IMR-90 (cell line): ENCODE results near the gene WNT3. TPM values are rescaled to one million over a fixed set of nuclear protein-coding genes. Genes with fewer than 3 reads are reported as not detected.

Source experiments
- ATAC-seq: fragments of 200-7000 bp; cut with Tn5 transposase; 2 replicates; pipeline ENCODE4 v1.9.1; 2020; ENCODE audit warnings: low read depth, mild to moderate bottlenecking, moderate library complexity
- BruUV-seq: library from RNA; stranded (reverse); fragments of 400-500 nt; replicated peaks from 2 replicates; lab custom pipeline; 2021; lab: Mats Ljungman, UMichigan
- CTCF ChIA-PET: fragments of 300-600 bp; formaldehyde crosslinking; extraction: SDS; loops from one replicate; lab custom pipeline; 2021; ENCODE audit warnings: antibody characterized with exemption; lab: Yijun Ruan, JAX
- POLR2A ChIA-PET: fragments of 300-600 bp; sonication (Branson Sonifier 250); formaldehyde crosslinking; loops from one replicate; lab custom pipeline; 2022; ENCODE audit warnings: antibody characterized with exemption; ENCODE audit not compliant: unreplicated experiment; lab: Charles Lee
- DNase-seq: peaks from one replicate; pipeline ENCODE4 v3.0.0; 2013
- H2AFZ ChIP-seq: replicated peaks from 2 replicates; pipeline ENCODE3; 2013; ENCODE audit warnings: low read length, mild to moderate bottlenecking; ENCODE audit not compliant: poor library complexity
- H2AK5ac ChIP-seq: 2 replicates; pipeline ENCODE4 v1.6.1; 2013; ENCODE audit warnings: low read depth, low read length, inconsistent platforms
- H2AK9ac ChIP-seq: replicated peaks from 2 replicates; pipeline ENCODE3; 2013; ENCODE audit warnings: mild to moderate bottlenecking, low read depth, low read length, moderate library complexity; ENCODE audit not compliant: poor library complexity
- H2BK120ac ChIP-seq: 2 replicates; pipeline ENCODE4 v1.6.1; 2013; ENCODE audit warnings: low read depth, low read length, inconsistent platforms
- H2BK15ac ChIP-seq: 3 replicates; pipeline ENCODE4 v1.6.1; 2013; ENCODE audit warnings: low read depth, low read length, inconsistent platforms
- H2BK20ac ChIP-seq: 2 replicates; pipeline ENCODE4 v1.6.1; 2013; ENCODE audit warnings: low read depth, mild to moderate bottlenecking, inconsistent platforms, low read length, moderate library complexity
- H2BK5ac ChIP-seq: 2 replicates; pipeline ENCODE4 v1.6.1; 2013; ENCODE audit warnings: mild to moderate bottlenecking, low read depth, low read length, inconsistent platforms; ENCODE audit not compliant: poor library complexity, severe bottlenecking
- H3K14ac ChIP-seq: replicated peaks from 2 replicates; pipeline ENCODE4 v1.6.1; 2013; ENCODE audit warnings: low read depth, low read length, inconsistent platforms
- H3K18ac ChIP-seq: 2 replicates; pipeline ENCODE4 v1.6.1; 2013; ENCODE audit warnings: low read depth, low read length, control low read depth
- H3K23ac ChIP-seq: 2 replicates; pipeline ENCODE4 v1.6.1; 2013; ENCODE audit warnings: low read depth, low read length, inconsistent platforms
- H3K27ac ChIP-seq: 2 replicates; pipeline ENCODE4 v1.5.1; 2013; ENCODE audit warnings: mild to moderate bottlenecking, control low read depth, low read length; ENCODE audit not compliant: insufficient read depth
- H3K27me3 ChIP-seq: 2 replicates; pipeline ENCODE4 v1.6.1; 2013; ENCODE audit warnings: low read length; ENCODE audit not compliant: control insufficient read depth, insufficient read depth
- H3K36me3 ChIP-seq: 2 replicates; pipeline ENCODE4 v1.6.1; 2013; ENCODE audit warnings: low read length, mixed read lengths; ENCODE audit not compliant: control insufficient read depth, insufficient read depth
- H3K4ac ChIP-seq: 2 replicates; pipeline ENCODE4 v1.6.1; 2013; ENCODE audit warnings: low read depth, low read length, inconsistent platforms
- H3K4me1 ChIP-seq: 2 replicates; pipeline ENCODE4 v1.6.1; 2013; ENCODE audit warnings: low read length, mixed read lengths; ENCODE audit not compliant: control insufficient read depth, insufficient read depth
- H3K4me2 ChIP-seq: 2 replicates; pipeline ENCODE4 v1.6.1; 2013; ENCODE audit warnings: low read depth, mild to moderate bottlenecking, control low read depth, low read length, moderate library complexity
- H3K4me3 ChIP-seq: 2 replicates; pipeline ENCODE4 v1.5.1; 2013; ENCODE audit warnings: low read depth, mild to moderate bottlenecking, control low read depth, low read length, moderate library complexity; ENCODE audit not compliant: insufficient read depth
- H3K56ac ChIP-seq: 2 replicates; pipeline ENCODE4 v1.6.1; 2013; ENCODE audit warnings: low read length, inconsistent platforms; ENCODE audit not compliant: insufficient read depth; ENCODE audit errors: extremely low read depth
- H3K79me1 ChIP-seq, 2 experiments: 2 replicates each; pipeline ENCODE4 v1.6.1; 2013; ENCODE audit warnings: low read length in 2 of 2, inconsistent platforms in 1 of 2, low read depth in 1 of 2
- H3K9ac ChIP-seq: 2 replicates; pipeline ENCODE4 v1.6.1; 2013; ENCODE audit warnings: low read depth, low read length, control low read depth
- H3K9me1 ChIP-seq: 2 replicates; pipeline ENCODE4 v1.6.1; 2013; ENCODE audit warnings: low read length, inconsistent platforms; ENCODE audit not compliant: insufficient read depth
- H3K9me3 ChIP-seq: 2 replicates; pipeline ENCODE4 v1.6.1; 2013; ENCODE audit warnings: low read length; ENCODE audit not compliant: control insufficient read depth, insufficient read depth
- H4K20me1 ChIP-seq: 2 replicates; pipeline ENCODE4 v1.6.1; 2013; ENCODE audit warnings: low read length, inconsistent platforms; ENCODE audit not compliant: insufficient read depth
- H4K5ac ChIP-seq: 2 replicates; pipeline ENCODE4 v1.6.1; 2013; ENCODE audit warnings: mild to moderate bottlenecking, low read depth, low read length, control low read depth
- H4K8ac ChIP-seq, 2 experiments: 2 replicates each; pipeline ENCODE4 v1.6.1; 2013; ENCODE audit warnings: low read depth in 2 of 2, low read length in 2 of 2, control low read depth in 1 of 2, inconsistent platforms in 1 of 2
- H4K91ac ChIP-seq: 2 replicates; pipeline ENCODE4 v1.6.1; 2013; ENCODE audit warnings: low read depth, low read length, inconsistent platforms; ENCODE audit not compliant: insufficient read depth
- BHLHE40 ChIP-seq: fragments of 150-350 bp; IDR thresholded peaks from 2 replicates; pipeline ENCODE4 v1.6.1; 2016; ENCODE audit warnings: mild to moderate bottlenecking, low read depth, low read length
- CEBPB ChIP-seq: IDR thresholded peaks from 2 replicates; pipeline ENCODE4 v1.6.1; 2012; ENCODE audit warnings: low read depth, low read length, improper control_type of control experiment
- ELK1 ChIP-seq: fragments of 150-350 bp; IDR thresholded peaks from 2 replicates; pipeline ENCODE4 v1.6.1; 2016; ENCODE audit warnings: low read depth, mild to moderate bottlenecking, low read length, moderate library complexity, borderline replicate concordance
- MAFK ChIP-seq: IDR thresholded peaks from 2 replicates; pipeline ENCODE4 v1.6.1; 2012; ENCODE audit warnings: low read depth, low read length, improper control_type of control experiment
- MAZ ChIP-seq: IDR thresholded peaks from 2 replicates; pipeline ENCODE4 v1.6.1; 2012; ENCODE audit warnings: low read depth, mild to moderate bottlenecking, low read length, improper control_type of control experiment, moderate library complexity, borderline replicate concordance
- MXI1 ChIP-seq: IDR thresholded peaks from 2 replicates; pipeline ENCODE4 v1.6.1; 2012; ENCODE audit warnings: low read depth, mild to moderate bottlenecking, low read length, moderate library complexity, borderline replicate concordance
- POLR2A ChIP-seq: IDR thresholded peaks from 2 replicates; pipeline ENCODE4 v1.6.1; 2012; ENCODE audit warnings: mild to moderate bottlenecking, low read depth, low read length
- RAD21 ChIP-seq: IDR thresholded peaks from 2 replicates; pipeline ENCODE4 v1.6.1; 2012; ENCODE audit warnings: low read length, improper control_type of control experiment
- RCOR1 ChIP-seq: IDR thresholded peaks from 2 replicates; pipeline ENCODE4 v1.6.1; 2012; ENCODE audit warnings: mild to moderate bottlenecking, low read length, improper control_type of control experiment; ENCODE audit not compliant: insufficient replicate concordance
- SMC3 ChIP-seq: fragments of 150-350 bp; IDR thresholded peaks from 2 replicates; pipeline ENCODE4 v1.6.1; 2016; ENCODE audit warnings: low read depth, mild to moderate bottlenecking, antibody characterized with exemption, low read length, moderate library complexity
- WGBS, 2 experiments: methylation state at CpG; one replicate each; pipeline versions ENCODE4 v1.1.5 to v1.1.7; 2013; ENCODE audit warnings: missing lambda C conversion rate in 2 of 2; ENCODE audit not compliant: insufficient read length in 1 of 2; ENCODE audit errors: extremely low coverage in 2 of 2; 5-methylcytosine and 5-hydroxymethylcytosine counted together
- dilution Hi-C: fragments of 300-500 bp; cut with HindIII; formaldehyde crosslinking; loops from one replicate; pipeline ENCODE4 v1.14.3; 2018; ENCODE audit warnings: low sequenced_read_pairs; ENCODE audit not compliant: unreplicated experiment
- in situ Hi-C: fragments of 300-500 bp; cut with MboI; formaldehyde crosslinking; loops from 3 replicates; pipeline ENCODE4 v1.14.3; 2019; ENCODE audit warnings: low sequenced_read_pairs, inconsistent platforms, mixed read lengths
- intact Hi-C: fragments of 100-400 bp; cut with micrococcal nuclease; formaldehyde crosslinking; loops from 2 replicates; pipeline ENCODE4 v1.10.0; 2022
- polyA plus RNA-seq, 3 experiments: library from polyadenylated mRNA; depleted of rRNA; stranded (reverse); fragments of >200 nt; gene quantifications; 2 replicates each; pipeline ENCODE4 v1.2.3, GENCODE V29; 2012; ENCODE audit warnings: low replicate concordance in 1 of 3
- total RNA-seq: library from RNA; depleted of rRNA; stranded (reverse); fragments of >200 nt; gene quantifications from 2 replicates; pipeline ENCODE4 v1.2.3, GENCODE V29; 2012

Gene WNT3
- total and polyA plus RNA-seq, 2 of the 4 experiments (the other 2 are of a cell fraction): 0.72 to 1.0 TPM

- Histone ChIP-seq H3K4ac (no peak overlapping the region), H4K20me1 (no peaks in the 10 kb centered on the region), H2BK5ac (no peak overlapping the region), H3K27ac (no peak overlapping the region), H3K4me2 (no peak overlapping the region), H3K23ac (no peak overlapping the region), H3K4me1 (no peaks in the 10 kb centered on the region), H3K14ac (no peak overlapping the region), H2BK15ac (no peak overlapping the region), H3K9me3 (no peaks in the 10 kb centered on the region), H2AFZ (no peak overlapping the region), H4K5ac (no peak overlapping the region), H3K36me3 (no peaks in the 10 kb centered on the region), H3K56ac (no peak overlapping the region), H3K27me3 (peaks cover 60% of the 10 kb centered on the region), H2AK5ac (no peak overlapping the region), H4K8ac (no peak overlapping the region), H2BK20ac (no peak overlapping the region), H3K4me3 (no peak overlapping the region), H2BK120ac (no peak overlapping the region), H3K18ac (no peak overlapping the region), H4K91ac (no peak overlapping the region), H3K9ac (no peak overlapping the region), H3K9me1 (no peaks in the 10 kb centered on the region), H3K79me1 (no peaks in the 10 kb centered on the region), H2AK9ac (no peak overlapping the region)
- intact Hi-C loops (loop anchor here (10.0 kb wide), 1 partner anchor 59 kb away; the partner anchor contains the start of gene WNT9B), dilution Hi-C loops (no loop called here), in situ Hi-C loops (no loop called here)
- 68% methylated on average over 7 of the region's 15 CpGs; no CpG with 5 or more reads in 1 of the 2 experiments for WGBS, 2 experiments
- POLR2A ChIA-PET: no interaction called here
- ATAC-seq (no peak), DNase-seq (no peak)
- no peak for TF ChIP-seq RAD21
- no peak for TF ChIP-seq CEBPB
- no peak for TF ChIP-seq MAFK
- no peak for TF ChIP-seq MXI1
- TF ChIP-seq MAZ: no peak
- TF ChIP-seq POLR2A: no peak
- TF ChIP-seq RCOR1: no peak
- no peak for TF ChIP-seq ELK1
- TF ChIP-seq SMC3: no peak
- no peak for TF ChIP-seq BHLHE40
- CTCF ChIA-PET: no interaction called here
- BruUV-seq: no TSS peak
Observed at GRCh38 chr17:46795379-46795952, 23.0 kb downstream of the WNT3 start.
